GM19452 (cell line): ENCODE results near the gene TNS3.
"Not testable (repeated sequence)": the region's sequence is repeated elsewhere in the genome, so short reads cannot be mapped to it uniquely, and the experiment has no call there.

ENCODE experiments used
- ATAC-seq: cut with Tn5 transposase; IDR thresholded peaks from one replicate; pipeline ENCODE4 v1.9.1; 2021; ENCODE audit not compliant: unreplicated experiment

TNS3 gene

DNA sequence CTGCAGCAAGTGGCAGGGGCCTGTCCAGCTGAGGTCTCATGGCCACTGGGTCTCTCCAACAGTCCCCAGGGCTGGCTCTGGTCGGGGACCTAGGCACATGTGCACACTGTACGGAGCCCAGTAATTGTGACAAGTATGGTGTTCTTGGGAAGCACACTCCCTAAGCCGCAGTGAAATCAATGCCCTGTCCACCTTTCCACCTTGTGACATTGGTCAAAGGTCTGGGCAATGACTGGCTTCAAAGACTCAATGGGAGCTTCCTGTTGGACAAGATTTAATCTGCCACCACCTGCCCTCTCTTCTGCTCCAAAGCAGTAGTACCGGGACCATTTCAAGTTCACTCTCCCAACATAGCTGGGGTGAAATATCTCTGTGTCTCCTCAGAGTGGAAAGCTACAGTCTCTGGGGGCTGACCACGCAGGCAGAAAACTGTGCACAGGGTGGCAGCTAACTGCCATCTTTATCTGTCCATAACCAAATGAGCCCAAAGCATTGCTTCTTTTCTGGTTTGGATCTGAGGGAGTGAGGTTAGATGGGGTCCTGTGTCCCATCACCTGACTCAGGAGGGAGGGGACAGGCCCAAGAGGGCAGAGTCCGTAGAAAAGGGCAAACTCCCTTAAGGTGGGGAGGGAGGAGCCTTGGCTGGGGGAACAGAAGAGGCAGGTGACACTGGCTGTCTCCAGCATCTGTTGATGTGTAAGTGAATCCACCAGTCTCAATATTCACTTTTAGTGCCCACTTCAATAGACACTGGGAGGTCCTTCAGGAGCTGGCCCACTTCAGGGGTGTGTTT lies 307.7 kb downstream of the TNS3 start:
- no peak for ATAC-seq

DNA sequence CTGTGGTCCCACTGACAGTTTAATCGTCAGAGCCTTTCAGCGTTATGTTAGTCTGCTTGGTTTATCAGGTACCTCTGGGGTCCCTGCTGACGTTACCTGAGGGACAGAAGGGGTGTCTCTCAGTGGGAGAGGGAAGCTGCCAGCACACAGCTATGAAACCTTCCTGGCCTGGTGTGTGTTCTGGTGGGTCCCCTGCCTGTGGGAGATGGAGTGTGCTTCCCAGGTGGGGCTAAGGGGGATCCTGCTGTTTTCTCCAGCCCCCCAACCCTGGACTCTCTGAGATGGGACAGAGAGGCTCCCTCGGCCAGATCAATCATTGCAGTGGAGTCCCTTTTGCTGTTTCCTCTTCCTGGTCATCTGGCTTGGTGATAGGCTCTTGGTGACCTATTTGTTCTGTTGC lies 308.8 kb downstream of the TNS3 start:
- ATAC-seq: no peak

- ATAC-seq: no peak
Observed at GRCh38 chr7:47271749-47272148, 310.2 kb downstream of the TNS3 start.

DNA sequence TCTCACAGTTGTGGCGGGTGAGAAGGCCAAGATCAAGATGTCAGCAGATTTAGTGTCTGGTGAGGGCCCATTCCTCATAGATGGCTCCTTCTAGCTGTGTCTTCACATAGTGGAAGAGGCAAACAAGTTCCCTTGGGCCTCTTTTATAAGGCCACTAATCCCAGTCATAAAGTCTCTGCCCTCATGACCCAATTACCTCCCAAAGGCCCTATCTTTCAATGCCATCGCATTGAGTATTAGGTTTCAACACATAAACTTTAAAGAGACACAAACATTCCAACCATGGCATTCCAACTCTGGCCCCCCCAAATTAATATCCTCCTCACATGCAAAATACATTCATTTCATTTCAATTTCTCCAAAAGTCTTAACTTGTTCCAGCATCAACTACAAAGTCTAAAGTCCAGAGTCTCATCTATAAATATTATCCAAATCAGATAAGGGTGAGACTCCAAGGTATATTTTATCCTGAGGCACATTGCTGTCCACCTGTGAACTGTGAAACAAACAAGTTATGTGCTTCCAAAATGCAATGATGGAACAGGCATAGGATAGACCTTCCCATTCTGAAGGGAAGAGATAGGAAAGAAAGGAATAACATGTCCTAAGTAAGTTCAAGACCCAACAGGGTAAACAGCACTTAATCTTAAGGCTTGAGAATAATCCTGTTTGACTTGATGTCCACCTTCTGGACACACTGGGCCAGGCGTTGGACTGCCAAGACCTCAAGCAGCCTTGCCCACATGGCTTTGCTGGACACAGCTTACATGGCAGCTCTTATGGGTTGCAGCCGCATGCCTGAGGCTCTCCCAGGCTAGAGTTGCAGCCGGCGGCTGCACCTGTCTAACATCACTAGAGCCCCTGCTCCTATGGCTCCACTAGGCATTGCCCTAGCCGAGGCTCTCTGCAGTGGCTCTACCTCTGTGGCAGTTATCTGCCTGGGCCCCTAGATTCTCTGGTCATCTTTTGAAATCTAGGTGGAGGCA lies 312.8 kb downstream of the TNS3 start:
- ATAC-seq: no peak

GRCh38 chr7:47267346-47267745 lies 314.6 kb downstream of the TNS3 start:
- ATAC-seq: no peak

DNA sequence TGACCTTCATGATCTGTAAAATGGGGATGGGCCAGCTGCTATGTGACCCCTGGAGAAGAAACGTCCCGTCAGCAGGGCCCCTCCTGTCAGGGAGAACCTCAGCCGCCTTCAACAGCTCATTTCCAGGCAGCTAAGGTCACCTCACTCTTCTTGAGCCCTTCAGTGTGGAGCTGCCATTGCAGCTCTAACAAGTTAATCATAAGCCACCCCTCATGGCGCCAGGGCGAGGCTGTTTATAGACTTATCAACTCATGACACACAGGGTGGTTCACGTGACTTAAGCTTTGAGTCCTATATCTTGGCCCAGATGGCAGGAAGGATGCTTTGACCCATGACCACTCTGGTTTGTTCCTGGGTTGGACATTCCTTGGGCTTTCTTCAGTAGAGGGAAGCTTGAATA lies 315.1 kb downstream of the TNS3 start:
- ATAC-seq: no peak

GRCh38 chr7:47266131-47266706 lies 315.7 kb downstream of the TNS3 start:
- ATAC-seq: peak; percentile 84

- ATAC-seq: no peak
Observed at GRCh38 chr7:47265621-47266020, 316.3 kb downstream of the TNS3 start.

- ATAC-seq: no peak
Observed at GRCh38 chr7:47264021-47264651, 317.8 kb downstream of the TNS3 start.

- no peak for ATAC-seq
Observed at GRCh38 chr7:47262881-47263280, 319.0 kb downstream of the TNS3 start.

- not testable (repeated sequence) for ATAC-seq
Observed at GRCh38 chr7:47262160-47262559, 319.8 kb downstream of the TNS3 start.

DNA sequence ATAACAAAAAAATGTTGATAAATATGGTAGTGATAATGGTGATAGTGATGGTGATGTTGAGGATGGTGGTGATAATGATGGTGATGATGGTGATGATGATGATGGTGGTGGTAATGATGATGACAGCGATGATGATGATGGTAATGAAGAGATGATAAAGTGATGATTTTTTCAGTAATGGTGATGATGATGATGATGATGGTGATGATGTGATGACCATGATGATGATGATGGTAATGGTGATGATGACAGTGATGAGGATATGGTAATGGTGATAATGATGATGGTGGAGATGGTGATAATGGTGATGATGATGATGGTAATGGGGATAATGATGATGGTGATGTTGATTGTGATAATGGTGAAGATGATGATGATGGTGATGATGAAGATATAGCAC lies 321.6 kb downstream of the TNS3 start:
- no peak for ATAC-seq

DNA sequence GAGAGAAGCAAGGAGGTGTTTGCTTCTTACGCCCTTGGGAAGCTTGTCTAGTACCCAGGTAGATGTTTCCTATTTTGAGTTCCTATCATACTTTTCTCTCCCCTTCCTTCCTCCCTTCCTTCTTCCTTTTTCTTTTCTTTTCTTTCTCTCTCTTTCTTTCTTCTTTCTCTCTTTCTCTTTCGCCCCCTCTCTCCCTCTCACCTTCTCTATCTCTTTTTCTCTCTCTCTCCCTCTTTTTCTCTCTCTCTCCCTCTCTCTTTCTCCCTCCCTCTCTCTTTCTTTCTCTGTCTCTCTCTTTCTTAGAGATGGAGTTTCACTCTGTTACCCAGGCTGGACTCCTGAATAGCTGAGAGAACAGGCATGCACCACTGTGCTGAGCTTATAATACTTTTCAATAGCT lies 322.2 kb downstream of the TNS3 start:
- no peak for ATAC-seq

DNA sequence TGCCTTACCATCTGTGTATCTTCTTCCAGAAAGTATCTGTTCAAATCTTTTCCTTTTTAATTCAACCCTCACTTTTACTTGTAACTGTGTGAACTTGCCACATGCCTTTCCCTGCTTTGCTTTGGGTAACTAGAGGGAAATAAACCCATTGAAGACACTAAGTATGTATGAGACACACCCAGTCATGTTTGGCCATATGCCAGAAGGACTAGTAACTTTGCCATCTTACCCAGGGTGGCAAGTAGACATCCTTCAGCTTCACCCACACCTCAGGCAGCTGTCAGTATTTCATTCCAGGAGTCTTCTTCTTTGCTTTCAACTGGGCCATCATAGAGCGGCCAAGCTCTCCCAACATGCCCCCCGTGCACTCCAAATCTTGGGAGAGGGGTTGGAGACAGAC lies 323.1 kb downstream of the TNS3 start:
- ATAC-seq: no peak

DNA sequence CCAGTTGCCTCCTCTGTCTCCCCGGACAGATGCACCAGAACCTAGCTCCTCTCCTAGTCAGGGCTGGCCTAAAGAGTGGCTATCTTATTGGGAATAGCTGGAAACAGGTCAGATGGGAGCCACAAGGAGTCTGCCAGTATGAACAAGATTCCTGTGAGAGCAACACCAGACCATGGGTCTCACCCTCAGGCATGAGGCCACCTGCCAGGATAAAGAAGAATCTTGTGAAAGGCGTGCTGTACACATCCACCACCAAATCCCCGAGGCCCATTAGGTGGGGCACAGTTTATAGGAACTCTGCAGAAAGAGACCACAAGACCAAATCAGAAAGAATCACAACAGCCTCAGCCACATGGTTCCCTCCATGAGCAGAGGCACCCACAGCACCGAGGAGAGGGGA lies 325.9 kb downstream of the TNS3 start:
- no peak for ATAC-seq

- no peak for ATAC-seq
Observed at GRCh38 chr7:47255441-47255840, 326.5 kb downstream of the TNS3 start.

DNA sequence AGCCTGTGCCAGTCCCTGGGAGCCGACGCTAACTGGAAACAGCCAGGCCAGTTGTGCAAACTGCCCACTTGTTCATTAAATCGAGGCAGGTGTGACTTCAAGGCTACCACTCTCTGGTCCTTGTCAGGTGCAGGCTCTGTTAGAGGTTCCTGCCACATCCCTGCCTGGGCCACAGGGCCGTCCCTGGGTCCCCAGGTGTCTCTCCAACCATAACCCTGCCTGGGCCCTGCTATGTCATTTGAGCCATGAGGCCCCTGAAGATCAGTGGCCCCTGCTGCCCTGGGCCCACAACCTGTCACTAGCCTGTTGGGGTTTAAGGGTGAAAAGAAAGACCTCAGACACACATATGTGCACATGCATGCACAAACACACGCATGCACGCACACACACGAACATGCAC lies 326.9 kb downstream of the TNS3 start:
- no peak for ATAC-seq

GRCh38 chr7:47254081-47254977 lies 327.6 kb downstream of the TNS3 start:
- peak; percentile 85 for ATAC-seq

- peak; percentile 50 for ATAC-seq
Observed at GRCh38 chr7:47253650-47254080, 328.2 kb downstream of the TNS3 start.

GRCh38 chr7:47252675-47253074 lies 329.2 kb downstream of the TNS3 start:
- ATAC-seq: no peak
